HG03565 (cell line): ENCODE measurements around the gene MCM9.

Source experiments
- ATAC-seq: cut with Tn5 transposase; IDR thresholded peaks from one replicate; pipeline ENCODE4 v1.9.1; 2021; ENCODE audit warnings: mild to moderate bottlenecking, moderate library complexity; ENCODE audit not compliant: unreplicated experiment

MCM9 gene

DNA sequence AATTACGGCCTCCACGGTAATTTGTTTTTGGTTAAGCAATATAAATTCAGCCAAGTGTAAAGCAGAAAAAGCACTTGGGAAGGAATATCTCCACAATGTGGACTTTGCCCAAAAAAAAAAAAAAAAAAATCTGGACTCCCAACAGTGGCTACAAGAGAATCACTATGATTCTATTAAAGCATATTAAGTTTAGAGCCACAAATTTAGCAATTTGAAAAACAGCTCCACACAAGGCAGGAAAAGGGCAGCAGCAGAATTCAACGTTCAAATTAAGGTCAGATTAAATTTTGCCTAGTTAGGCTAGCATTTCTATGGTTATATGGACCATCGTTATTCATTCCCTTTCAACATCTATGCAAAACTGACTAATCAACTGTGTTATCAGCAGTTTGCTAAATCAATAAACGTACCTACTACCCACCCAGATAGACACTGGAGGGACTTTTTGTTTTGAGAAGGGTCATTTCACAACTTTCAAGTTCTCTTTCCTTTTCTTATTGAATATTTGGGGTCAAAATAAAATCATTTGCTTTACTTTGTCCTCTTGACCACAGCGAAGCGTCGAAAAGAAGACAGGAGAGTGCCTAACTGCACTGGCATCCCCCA lies 1.0 kb downstream of the MCM9 start:
- ATAC-seq = no peak

DNA sequence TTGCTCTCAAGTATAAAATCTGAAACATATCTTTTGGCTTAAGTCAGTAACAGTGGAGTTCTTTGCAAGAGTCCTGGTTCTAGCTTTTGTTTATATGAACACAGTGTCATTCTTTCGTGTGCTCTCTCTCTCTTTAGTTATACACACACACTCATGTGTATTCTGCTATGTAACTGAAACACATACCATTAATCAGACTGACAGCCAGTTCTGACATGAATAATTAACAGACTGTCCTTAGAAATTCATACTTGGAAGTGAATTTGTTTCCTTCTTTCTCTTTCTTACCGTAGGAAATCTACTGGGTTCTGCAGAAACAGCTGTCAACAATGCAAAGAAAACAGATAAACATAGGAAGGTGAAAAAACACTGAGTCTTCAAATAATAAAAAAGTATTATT lies 2.5 kb downstream of the MCM9 start:
- no peak for ATAC-seq

DNA sequence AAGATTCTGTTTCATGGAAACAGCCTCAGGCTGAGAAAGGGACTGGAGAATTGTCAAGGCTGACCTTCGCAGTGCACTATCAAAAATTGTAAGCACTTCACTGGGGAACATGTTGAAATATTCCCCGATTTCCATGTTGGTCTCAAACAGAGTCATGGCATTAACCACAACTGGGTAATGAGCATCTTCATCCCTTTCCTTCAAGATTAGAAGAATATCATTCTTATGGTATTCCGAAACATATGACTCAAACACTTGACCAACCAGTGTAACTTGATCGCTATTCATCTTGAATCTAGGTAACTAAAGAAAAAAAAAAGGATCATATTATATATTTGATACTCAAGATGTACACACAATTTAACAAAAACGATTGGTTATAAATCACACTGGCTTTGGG lies 3.5 kb downstream of the MCM9 start:
- ATAC-seq = no peak

DNA sequence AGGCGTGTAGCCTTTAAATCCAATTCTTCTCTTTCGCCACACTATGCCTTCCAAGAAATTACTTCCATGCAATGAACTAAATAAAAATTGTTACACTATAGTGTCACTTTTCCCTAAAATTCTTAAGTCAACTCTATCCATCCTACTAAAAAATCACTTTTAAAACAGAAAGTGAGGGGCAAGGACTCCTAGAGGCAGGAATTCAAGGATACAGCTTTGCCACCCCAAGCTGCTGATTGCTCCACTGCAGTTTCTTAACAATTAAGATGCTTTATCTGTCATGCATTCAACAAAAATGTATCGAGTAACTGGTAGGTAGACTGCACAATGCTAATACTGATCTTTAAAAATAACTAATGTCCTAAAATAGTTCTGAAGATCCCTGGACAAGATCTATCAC lies 4.3 kb downstream of the MCM9 start:
- ATAC-seq = no peak

DNA sequence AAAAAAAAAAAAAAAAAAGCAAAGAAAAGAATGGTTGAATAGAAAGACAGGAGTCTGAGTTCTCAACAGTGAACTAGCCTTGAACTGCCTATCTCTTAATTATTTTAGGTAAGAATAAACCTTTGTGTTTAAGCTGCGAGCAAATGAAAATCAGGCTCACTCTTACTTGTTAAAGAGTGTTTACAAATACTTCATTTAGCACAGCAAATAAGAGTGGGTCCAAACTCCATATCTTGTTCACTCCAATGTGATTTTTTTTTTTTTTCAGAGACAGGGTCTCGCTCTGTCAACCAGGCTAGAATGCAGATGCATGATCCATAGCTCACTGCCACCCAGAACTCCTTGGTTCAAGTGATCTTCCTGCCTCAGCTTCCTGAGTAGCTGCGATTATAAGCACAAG lies 11.9 kb downstream of the MCM9 start:
- no peak for ATAC-seq

DNA sequence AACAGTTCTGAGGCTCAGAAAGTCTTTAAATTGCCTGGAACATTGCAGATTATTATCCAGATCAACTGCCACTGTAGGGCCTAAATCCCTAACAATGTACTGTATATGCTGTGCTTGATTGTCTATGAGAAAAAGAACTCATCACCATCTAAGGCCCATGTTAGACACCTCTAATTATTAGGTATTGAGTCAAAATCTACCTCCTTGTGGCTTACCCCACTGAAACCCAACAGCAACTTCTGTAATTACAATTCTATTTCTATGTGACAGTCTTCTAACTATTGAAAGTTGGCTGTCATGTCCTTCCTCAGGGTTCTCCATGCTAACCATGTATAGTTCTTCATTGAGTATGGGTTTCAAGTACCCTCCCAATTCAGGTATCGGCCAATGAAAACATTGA lies 13.9 kb downstream of the MCM9 start:
- no peak for ATAC-seq

DNA sequence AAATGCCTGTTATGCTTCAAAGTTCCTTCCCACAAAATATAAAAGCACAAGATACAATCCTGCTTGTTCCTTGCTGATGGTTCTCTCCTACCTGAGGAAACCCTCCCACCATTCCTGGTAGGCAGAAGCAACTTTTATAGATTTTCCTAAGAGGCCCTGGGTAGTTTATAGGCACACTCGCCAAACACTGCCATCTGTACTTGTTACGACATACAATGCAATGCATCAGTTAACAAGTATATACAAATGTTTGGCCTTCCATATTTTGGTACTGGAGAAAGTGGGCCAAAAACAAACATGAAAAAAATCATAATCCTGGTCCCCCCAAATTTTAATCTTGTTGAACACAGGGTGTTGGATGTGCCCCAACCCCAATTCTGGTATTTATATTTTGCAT lies 16.6 kb downstream of the MCM9 start:
- ATAC-seq = no peak

DNA sequence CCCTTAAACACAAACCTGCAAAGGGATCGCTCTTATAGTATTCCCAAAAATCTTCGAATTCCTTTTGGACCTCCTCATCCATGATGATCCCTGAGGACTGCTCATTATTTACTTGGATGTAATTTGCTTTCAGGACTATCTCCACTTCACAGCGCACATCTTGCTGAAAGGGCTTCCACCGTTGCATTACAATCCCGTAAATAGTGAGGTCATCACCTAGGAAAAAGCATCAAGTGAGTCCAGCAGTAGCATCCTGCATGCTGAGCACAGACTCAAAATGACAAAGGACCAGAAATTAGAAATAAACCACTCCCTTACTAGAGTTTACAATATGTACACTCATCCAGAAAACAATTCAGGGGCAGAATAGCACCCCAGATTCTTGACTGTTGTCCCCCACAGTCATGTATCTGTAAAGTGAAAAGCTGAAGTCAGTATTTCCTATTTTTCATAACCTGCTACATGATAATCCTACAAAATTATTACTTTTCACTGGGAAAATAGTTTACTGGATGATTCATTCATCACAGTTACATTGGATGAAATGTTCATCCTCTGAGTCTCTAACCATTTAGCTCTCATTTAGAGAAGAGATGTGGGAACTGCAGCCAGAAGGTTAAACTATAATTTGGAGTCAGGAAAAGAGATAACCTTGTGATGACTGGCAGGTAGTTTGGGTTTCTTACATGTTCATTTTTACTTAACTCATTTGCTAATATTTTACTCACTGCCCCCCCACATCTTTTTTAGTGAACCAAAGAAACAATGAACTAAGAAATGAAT lies 17.2 kb downstream of the MCM9 start:
- ATAC-seq = no peak

DNA sequence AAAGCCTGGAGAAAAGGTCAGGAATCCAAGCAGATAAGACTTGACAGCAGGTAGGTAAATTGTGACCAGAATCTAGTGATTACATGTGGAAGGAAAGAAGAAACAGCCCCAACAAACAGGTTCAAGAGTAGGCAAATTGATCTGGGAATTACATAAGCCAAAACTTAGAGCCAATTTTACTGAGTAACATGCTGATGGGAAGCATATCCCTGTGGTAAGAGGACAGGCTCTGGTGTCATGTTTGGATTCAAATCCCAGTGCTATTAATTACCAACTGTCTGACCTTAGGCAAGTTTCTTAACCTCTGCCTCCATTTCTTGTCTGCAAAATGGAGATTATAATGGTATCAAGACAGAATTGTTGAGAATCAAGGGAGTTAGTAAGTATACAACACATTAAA lies 20.4 kb downstream of the MCM9 start:
- ATAC-seq = no peak

DNA sequence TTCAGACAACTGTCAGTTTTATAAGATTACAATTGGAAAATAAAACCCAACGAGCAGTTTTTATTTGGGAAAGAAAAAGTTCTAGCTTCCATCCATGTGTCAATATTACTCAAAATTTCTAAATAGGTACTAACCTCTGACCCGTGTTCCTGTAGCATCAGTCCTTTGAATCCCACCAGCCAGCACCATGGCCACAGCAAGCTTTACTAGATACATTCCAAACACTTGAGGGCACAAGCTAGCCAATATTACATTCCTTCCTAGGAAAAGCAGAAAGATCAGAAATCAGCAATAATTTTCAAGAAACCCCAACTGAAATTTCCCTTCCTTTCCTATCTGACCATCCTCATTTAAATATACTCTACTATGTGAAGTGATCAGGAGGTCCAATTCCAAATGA lies 21.8 kb downstream of the MCM9 start:
- ATAC-seq = no peak

DNA sequence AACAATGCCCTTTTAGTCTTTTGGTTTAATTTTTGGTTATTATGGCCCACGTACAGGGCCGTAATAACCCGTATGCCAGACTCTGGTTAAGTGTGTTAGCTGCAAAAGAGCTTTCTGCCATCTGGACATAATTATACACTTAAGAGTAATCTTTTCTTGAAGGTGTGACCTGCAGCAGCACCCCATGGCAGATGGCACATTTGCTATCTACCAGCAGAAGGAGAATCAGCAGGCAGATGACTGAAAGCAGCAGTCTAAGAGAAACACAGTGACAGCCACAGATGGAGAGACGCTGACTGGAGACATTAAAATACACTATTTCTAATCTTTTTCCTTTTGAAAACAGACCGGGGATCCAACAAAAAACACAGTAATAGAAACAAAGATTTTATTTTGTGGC lies 22.3 kb downstream of the MCM9 start:
- ATAC-seq = no peak

DNA sequence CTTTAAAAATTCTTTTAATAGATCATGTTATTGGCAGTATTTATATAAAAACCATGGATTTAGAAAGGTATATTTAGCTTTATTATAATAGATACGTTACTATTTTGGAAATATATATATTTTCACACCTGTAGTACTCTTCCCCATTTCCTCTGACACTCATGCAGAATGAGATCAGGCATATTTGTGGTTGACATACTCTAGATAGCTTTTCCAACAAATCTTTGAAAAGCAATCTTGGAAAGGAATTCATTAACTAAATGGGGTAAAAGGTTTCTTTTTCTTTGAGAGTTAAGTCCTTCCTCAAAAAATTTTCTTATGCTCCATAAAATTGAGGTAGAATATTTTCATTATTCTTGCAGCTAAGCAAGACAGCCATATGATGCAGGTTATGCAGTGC lies 26.5 kb downstream of the MCM9 start:
- no peak for ATAC-seq

DNA sequence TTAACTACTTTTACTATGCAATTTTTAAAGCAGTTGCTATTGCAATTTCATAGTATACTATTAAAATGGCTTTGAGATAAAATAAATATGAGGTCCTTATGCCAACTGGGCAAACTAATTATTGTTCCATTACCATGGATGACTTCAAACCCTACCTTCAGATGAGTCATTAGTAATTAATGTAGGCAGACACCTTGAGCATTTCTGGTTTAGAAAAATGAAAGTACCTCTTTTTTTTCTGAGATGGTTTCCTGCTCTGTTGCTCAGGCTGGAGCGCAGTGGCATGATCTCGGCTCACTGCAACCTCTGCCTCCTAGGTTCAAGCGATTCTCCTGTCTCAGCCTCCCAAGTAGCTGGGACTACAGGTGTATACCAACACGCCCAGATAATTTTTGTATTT lies 29.1 kb downstream of the MCM9 start:
- ATAC-seq = no peak

DNA sequence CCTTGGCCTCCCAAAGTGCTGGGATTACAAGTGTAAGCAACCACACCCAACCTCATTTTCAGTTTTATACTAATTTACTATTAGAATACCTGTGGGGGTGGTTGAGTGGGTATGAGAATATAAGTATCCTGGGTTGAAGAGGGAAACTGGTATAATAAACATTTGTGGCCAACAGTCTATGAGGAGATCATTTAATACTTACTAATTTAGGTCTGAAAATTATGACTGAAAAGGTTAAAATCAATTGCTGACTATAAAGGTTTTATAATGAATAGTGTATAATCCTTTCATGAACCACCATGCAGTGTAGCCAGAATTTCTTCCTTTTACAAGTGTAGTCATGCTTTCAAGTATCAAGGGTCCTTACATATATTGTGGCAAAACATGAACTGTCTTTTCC lies 29.9 kb downstream of the MCM9 start:
- ATAC-seq = no peak

DNA sequence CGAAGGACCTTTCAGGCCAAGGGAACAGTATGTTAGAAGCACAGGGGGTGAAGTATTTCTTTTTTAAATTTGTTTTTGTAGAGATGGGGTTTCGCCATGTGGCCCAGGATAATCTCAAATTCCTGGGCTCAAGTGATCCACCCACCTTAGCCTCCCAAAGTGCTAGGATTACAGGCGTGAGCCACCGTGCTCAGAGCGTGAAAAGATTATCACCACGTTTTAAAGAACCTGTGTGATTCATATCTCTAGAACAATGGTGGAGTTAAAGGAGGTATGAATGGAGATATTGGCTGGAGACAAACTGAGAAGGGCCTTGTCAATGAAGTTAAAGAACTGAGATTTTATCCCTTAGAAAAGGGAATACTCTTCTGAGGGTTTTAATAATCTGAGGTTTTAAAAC lies 31.3 kb downstream of the MCM9 start:
- no peak for ATAC-seq

DNA sequence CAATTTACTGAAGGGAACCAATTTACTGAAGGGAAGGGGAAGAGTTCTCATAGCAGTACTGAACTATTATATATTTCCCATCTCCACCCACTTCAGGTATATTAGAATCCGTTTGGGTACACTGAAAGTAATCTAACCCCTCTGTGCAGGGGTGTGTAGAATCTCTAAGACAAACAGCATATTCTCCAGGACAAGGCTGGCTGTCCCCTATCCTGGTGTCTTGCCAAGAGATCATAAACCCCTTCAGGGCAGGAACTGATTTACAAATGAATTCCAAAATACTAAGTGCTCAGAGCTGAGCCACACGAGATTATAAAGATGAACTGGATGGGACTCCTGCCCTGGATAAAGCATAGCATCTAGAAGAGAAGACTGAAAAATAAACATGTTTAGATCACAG lies 31.8 kb downstream of the MCM9 start:
- ATAC-seq = no peak

DNA sequence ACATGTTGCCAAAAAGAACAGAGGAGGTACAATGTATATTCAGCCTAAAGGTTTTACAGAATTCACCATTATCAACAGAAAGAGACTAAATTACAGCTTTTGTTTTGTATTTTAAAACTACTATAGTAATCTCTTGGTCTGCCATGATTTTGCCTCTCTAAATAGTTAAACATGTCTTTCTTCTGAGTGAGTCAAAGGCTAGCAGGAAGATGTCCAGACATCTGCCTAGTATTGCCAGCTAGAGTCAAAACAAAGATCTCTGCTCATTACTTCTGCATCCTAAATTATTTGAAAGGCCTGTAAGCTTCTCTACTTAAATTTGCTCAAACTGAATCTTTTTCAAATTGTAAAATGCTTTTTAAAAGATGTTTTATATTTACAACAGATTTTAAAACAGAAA lies 32.2 kb downstream of the MCM9 start:
- ATAC-seq = no peak

DNA sequence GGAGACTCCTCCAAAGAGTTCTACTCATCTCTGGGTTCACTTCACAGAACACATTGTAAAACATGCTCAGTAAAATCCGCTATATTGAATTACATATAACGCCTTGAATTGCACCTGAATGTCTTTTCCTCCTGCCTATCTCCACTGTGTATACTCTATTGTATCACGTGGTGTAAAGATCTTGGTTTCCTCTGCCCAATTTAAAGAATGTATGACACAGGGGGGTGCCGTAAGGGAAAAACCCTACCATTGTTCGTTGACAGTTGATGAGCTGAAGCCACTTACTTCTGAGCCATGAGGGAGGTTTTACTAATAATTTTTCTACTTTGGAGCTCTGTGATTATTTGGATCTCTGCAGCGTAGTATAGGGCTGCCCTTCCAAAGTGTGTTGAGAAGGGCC lies 35.0 kb downstream of the MCM9 start:
- ATAC-seq = no peak

DNA sequence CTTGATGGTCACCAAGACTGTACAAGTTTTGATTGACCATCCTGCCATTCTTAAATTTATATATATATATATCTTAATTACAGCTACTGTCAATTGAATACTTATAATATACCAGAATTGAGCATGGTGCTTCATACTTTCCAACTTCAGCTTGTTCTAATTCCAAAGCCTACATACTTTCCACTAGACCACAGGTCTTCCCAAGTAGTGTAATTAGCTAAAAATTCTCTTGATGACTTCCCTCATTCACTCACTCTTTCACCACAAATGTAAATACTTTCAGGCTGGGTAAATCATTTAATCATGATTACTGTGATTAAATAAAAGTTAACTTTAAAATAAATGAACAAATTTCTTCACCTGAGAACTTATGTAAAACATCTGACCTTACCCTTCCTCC lies 37.6 kb downstream of the MCM9 start:
- no peak for ATAC-seq

DNA sequence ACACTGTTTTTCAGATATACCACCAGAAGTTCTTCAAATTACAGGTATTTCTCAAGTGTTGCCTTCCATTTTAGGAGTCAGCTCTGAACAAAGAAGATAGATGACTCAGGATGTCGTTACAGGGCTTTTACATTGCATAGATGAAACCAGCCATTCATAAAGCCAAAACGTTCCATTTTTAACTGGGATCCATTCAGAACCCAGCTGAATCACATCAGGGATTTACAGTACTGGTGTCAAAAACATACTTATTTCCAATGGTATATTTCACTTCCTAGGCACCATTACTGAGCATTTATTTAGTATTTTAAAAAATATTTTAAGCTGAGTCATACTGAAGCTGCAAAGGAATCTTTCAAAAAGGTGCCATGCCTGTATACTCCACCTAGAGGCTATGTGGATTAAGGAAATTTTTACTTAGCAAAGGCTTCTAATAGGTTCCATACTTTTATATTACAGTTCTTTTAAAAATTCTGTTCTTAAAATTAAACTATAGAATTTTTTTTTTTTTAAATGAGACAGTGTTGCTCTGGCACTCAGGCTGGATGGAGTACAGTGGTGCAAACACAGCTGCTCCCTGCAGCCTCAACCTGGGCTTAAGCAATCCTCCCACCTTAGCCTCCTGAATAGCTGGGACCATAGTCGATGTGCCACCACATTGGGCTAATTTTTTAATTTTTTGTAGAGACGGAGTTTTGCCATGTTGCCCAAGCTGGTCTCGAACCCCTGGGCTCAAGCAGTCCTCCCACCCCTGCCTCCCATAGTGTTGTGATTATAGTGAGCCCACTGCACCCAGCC lies 38.4 kb downstream of the MCM9 start:
- ATAC-seq = peak; percentile 18

DNA sequence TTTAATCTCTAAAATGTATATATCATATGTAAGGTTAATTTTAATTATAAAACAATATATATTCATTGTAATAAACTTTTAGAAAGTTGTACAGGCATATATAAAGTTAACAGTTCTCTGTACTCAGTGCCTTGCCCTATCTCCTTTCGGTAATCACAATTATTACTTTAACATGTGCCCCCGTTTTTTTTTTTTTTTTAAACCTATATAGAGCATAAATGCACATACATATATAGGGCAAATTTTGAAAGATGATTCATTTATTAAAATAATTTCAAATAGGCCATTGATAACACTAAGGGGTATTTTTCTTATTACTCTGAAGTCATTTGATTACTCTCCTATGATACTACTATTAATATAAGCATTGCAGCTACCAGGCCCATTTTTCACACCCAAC lies 39.1 kb downstream of the MCM9 start:
- no peak for ATAC-seq

DNA sequence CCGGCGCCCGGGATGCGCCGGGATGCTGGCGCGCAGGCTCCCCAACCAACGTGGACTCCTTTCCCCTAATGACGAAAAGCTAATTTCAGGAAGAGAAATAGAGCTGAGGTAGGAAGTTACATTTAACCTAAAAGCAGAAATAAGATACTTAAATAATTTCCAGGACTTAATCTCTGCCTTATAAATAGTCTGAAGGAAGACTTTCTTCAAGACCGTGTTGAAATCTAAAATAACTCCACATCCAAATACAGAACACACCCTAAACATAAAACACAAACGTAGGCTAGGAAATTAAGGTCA lies 39.7 kb downstream of the MCM9 start:
- no peak for ATAC-seq
